Kidney tubule cell (primary cell): ENCODE results near the gene GSTCD.
"Not testable (repeated sequence)": the region's sequence is repeated elsewhere in the genome, so short reads cannot be mapped to it uniquely, and the experiment has no call there.

Source experiments
- DNase-seq: peaks from one replicate; pipeline ENCODE4 v3.0.0-alpha.2; 2018; ENCODE audit warnings: low spot score

Gene GSTCD

DNA sequence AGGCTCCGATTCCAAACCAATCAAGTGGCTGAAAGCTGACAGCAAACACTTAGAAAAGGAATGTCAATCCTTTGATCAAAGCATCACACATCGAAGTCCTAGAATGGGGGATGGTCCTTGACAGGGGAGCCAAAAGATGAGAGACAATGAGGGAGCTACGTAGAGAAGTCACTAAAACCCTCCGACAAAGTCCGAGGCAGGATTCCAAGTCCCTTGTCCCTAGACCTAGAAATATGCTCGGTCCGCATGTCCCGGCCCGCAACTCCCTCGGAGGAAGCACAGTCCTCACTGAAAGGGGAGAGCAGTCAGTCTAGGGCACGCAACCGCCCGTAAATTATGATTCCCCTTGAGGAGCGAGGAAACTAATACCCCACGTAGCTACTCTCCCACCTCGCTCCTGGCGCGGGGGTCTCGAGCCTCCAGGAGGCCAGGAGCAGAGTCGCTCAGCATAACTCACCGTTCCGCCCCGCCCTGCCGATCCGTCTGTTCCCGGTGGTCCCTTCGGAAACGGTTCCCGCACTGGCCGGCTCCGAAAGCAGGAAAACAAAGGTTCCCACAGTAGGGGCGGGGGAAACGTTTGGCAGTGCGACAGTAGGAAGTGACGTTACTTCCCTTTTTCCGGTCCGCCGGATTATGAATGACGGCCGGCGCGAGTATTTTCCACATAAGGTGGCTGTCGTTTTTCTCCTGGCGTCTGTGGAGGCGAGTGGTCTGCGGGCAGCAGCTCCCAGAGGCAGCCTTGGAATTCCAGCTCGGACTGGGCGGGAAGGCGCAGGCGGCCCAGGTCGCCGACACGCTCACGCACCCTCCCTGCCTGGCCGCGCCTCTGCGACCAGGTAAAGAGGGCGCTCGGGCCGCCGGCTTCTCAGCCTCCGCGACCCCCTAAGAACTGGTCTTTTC is at the start of gene GSTCD, which contains the start of gene INTS12:
Gene GSTCD (plus strand): TSS at position 604 of the 900 bp plus-strand sequence. CDS start 8,830 bp downstream, outside the sequence.
Gene INTS12 (minus strand): TSS at position 509 of the 900 bp plus-strand sequence. CDS start 8,684 bp downstream, outside the sequence.
- DNase-seq: peak; percentile 92

- no peak for DNase-seq
These were observed 49.4 kb upstream of the GSTCD start for GRCh38 chr4:105659190-105659589.

DNA sequence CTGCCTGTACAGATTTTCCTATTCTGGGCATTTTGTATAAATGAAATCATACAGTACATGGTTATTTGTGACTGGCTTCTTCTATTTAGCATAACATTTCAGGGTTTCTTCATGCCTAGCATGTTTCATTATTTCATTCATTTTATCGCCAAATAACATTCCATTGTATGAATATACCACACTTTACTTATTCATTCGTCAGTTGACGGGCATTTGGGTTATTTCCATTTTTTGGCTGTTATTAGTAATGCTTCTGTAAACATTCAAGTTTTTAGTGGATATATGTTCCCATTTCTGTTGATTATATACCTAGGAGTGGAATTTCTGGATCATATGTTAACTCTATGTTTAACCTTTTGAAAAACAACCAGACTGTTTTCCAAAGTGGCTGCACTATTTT is 47.6 kb upstream of the GSTCD start:
- DNase-seq: no peak

DNA sequence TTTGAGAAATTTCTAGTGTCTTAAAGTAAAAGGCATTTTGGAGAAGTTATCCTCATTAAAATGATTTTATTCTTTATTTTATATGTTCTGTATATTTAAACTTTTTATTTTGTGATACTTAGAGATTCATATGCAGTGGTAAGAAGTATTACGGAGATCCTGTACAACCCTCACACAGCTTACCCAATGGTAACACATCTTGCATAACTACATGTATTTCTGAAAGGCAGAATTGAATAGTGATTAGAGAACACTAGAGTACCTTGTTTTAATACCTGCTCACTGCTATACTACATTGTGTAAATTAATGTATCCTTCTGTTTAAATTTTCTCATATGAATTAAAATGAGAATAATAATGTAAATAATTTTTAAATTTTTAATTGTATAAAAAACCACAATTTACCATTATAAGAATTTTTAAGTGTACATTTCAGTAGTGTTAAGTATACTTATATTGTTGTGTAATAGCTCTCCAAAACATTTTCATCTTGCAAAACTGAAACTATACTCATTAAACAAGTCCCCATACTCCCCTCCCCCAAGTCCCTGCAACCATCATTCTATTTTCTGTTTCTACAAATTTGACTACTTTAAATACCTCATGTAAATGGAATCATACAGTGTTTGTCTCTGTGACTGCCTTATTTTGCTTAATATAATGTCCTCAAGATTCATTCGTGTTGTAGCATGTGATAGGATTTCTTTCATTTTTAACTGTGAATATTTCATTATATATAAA is 45.5 kb upstream of the GSTCD start:
- no peak for DNase-seq

- DNase-seq: peak; percentile 48
These were observed 41.9 kb upstream of the GSTCD start for GRCh38 chr4:105666693-105667092.

DNA sequence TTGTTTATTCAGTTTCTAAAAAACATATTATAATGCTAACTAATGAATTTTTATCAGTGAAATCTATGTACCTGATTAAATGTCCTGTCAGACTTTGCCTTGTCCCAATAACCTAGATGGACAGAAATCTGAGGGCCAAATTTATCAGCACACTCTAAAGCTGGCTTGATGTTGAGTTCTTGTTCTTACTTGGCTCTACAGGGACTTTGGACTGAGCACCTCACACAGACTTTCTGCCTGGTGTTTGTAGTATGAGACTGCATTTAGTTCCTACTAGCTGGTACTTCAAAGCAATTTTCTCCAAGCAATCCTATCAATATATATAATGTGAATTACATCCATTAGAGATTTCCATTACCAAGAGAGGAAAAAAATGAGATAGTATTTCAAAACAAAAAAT is 37.9 kb upstream of the GSTCD start:
- DNase-seq: no peak

DNA sequence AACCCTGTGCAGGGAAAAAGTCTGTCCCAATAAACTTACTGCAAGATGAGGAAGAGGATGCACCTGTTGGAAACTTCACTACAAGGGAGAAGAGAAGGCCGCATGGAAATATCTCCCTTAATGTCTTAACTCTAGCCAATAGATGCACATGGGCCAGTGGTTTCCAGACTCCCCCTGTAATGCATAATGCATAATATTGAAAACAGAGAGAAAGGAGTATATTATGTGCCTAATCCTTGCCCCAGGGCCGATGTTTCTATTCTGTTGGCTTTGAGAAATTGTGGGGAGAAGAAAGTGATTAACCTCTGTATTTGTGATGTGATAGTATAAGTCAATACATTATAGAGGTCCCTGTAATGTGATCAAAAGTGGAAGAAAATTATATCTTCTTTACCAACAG is 37.3 kb upstream of the GSTCD start:
- DNase-seq: no peak

- DNase-seq: no peak
These were observed 34.6 kb upstream of the GSTCD start for GRCh38 chr4:105674011-105674410.

- peak; percentile 16 for DNase-seq
These were observed 30.9 kb upstream of the GSTCD start for GRCh38 chr4:105677709-105678108.

DNA sequence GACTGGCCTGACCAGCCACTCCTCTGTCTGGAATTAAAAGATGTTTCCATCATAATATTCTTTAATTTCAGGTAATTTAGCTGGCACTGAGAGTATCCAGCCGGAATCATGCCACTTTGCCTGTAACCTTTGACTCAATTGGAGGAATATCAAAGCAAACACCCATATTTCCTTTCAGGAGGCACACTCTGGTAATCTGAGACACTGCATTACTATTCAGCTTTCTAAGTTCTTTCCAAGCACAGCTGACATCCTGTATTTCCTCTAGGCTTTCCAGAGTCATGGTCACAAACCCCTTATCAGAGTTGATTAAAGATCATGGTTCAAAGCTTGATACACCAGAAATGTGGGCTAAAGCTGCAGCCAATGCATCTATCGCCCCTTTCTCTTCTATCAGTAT is 29.4 kb upstream of the GSTCD start:
- peak; percentile 23 for DNase-seq

GRCh38 chr4:105683038-105683437 is 25.5 kb upstream of the GSTCD start:
- DNase-seq: no peak

GRCh38 chr4:105686571-105686970 is 22.0 kb upstream of the GSTCD start:
- no peak for DNase-seq

GRCh38 chr4:105694812-105695211 is 13.8 kb upstream of the GSTCD start:
- DNase-seq: not testable (repeated sequence)

DNA sequence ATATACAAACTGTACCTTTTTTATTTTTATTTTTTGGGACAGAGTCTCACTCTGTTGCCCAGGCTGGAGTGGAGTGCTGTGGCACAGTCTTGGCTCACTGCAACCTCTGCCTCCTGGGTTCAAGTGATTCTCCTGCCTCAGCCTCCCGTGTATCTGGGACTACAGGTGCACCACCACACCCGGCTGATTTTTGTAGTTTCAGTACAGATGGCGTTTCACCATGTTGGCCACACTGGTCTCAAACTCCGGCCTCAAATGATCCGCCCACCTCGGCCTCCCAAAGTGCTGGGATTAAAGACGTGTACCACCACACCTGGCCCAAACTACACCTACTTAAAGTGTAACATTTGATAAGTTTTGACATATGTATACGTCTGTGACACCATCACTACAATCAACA is 12.8 kb upstream of the GSTCD start:
- not testable (repeated sequence) for DNase-seq

GRCh38 chr4:105698607-105699006 is 10.0 kb upstream of the GSTCD start:
- no peak for DNase-seq

DNA sequence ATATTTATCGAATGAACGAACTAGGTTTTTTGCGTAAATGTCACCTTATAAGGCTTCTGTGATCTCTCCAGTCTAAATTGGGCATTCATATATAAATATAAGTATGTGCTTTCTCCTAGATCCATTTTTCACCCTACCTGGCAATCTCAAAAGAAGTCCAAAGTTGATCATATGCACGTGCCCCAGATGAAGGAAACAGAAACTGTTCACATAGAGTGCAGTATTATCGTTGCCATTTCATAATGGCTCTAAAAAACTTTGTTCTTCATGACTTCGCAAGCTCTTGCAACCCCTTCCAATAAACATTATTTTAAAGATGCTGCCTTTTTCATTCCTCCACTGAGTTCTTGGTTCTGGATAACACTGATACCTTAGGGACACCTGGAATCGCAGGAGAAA is 803 bp upstream of the GSTCD start:
- no peak for DNase-seq

DNA sequence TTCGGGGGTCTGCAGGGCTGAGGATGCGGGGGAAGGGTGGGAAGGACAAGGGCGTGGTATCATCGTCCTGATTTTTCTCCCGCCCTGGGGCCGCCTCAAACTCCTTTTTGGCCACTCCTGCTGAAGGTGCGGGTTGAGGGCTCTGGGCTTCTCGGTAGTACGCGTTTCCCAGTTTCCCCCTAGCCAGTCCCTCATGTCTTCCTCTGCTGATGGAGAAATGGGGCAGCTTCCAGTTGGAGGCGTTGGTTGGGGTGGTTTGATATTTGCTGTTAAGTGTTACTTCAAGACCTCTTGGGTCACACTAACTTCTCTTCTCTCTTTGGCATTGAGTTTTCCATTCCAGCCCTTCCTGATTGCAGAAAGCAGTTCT is 482 bp downstream of the GSTCD start:
- DNase-seq: peak; percentile 25

GRCh38 chr4:105710012-105710600 is 1.5 kb downstream of the GSTCD start:
- DNase-seq: no peak

DNA sequence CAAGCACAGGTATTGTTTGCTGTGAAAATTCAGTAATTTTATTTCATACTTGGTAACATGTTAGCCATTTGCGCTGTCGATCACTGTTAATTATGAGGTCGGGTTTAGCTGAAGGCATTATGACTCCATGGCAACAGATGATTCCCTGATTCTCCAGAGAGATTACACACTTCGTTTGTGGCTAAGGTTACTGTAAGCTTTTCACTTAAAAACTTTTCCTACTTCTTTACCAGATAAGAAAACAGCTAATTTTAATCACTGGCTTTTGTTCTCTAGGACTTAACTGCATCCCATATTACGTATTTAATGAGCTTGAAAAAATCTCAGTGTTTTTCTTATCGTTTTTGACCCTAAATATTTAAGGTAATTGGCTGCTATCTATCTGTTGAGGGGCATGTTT is 2.1 kb downstream of the GSTCD start:
- DNase-seq: peak; percentile 17

DNA sequence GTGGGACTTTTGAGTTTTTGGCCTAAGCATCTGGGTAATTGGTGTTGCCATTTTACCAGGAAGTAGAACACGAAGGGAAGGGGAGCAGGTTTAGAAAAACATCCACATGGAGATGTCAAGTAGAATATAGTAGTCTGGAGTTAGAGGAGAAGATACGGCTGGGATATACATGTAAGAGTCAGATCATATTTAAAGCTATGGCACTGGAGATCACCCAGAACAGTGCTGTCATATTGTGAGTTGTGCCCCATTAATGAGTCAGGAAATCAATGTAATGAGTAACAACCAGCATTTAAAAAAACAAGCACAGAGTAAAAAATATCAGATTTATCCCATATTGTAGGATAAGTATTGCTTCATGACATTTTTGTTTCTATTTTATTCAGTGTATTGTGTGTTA is 4.2 kb downstream of the GSTCD start:
- DNase-seq: peak; percentile 30

GRCh38 chr4:105714071-105714521 is 5.5 kb downstream of the GSTCD start:
- peak; percentile 34 for DNase-seq

GRCh38 chr4:105714932-105715331 is 6.3 kb downstream of the GSTCD start:
- DNase-seq: no peak
